ENCODE data around the gene B3GAT1. TPM values are rescaled to one million over a fixed set of nuclear protein-coding genes. Genes with fewer than 3 reads are reported as not detected.
"Not testable (repeated sequence)": the region's sequence is repeated elsewhere in the genome, so short reads cannot be mapped to it uniquely, and the experiment has no call there.

B3GAT1 gene
- total RNA-seq, 2 experiments from 2014 or later = 0.11 to 0.21 TPM

DNA sequence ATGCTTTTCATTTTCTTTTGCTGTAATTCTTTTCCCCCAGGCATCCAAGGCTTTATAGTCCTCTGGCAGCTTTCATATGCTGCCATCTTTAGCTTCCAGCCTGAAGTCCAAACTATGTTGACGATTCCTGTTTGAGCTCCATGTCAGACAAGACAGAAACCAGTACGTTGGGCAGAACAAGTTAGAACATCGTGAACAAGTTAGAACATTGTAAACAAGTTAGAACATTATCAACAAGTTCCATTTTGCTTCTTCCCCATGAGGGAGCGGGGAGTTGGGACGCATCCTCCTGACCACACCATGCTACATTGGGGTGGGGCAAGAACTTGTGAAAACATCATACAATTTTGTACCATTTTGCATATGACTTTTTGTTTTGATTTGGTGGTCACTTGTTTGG, 56.4 kb downstream of the B3GAT1 start:
- CTCF ChIA-PET = interaction anchor here (0.7 to 0.9 kb wide), 2 partner anchors 60 to 1226 kb away, joined by 3 read pairs; no protein-coding TSS in a partner anchor
- DNase-seq (no peak), ATAC-seq (no peak)
- Mint-ChIP-seq H3K9me3 (ENCODE audit: low read depth) (no peaks in the 10 kb centered on the region), H3K4me3 (no peak overlapping the region), H3K27me3 (peaks cover under 1% of the 10 kb centered on the region), H3K36me3 (ENCODE audit: low read depth) (peaks cover 4% of the 10 kb centered on the region), H3K4me1 (peaks cover 5% of the 10 kb centered on the region), H3K27ac (no peak overlapping the region)
- POLR2A ChIA-PET = no interaction called here
- intact Hi-C loops (cut with DNase I, micrococcal nuclease) = no loop called here

DNA sequence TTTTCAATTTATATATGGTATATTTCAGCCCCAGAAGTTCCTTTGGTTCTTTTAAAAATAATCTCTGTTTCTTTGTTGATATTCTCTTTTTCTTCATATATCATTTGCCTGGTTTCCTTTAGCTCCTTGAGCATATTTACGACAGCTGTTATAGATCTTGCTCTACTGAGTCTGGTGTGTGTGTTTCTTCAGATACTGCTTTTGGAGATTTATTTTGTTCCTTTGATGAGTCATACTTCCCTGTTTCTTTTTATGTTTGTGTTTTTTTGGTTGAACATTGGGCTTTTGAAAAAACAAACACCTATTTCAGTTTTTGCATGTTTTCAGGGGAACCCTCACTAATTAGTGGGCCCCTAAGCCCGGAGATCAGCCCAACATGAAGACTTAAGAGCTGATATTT, 56.9 kb downstream of the B3GAT1 start:
- peaks cover 4% of the 10 kb centered on the region for H3K36me3 Mint-ChIP-seq (ENCODE audit: low read depth)
- no peaks in the 10 kb centered on the region for H3K27me3 Mint-ChIP-seq
- ATAC-seq = no peak
- H3K27ac Mint-ChIP-seq = no peak overlapping the region
- H3K4me3 Mint-ChIP-seq = no peak overlapping the region
- no peaks in the 10 kb centered on the region for H3K9me3 Mint-ChIP-seq (ENCODE audit: low read depth)
- intact Hi-C loops (cut with DNase I, micrococcal nuclease) = no loop called here
- POLR2A ChIA-PET = no interaction called here
- CTCF ChIA-PET = interaction anchor here (0.7 to 0.9 kb wide), 2 partner anchors 60 to 1225 kb away, joined by 3 read pairs; no protein-coding TSS in a partner anchor
- peaks cover 8% of the 10 kb centered on the region for H3K4me1 Mint-ChIP-seq
- DNase-seq = no peak

DNA sequence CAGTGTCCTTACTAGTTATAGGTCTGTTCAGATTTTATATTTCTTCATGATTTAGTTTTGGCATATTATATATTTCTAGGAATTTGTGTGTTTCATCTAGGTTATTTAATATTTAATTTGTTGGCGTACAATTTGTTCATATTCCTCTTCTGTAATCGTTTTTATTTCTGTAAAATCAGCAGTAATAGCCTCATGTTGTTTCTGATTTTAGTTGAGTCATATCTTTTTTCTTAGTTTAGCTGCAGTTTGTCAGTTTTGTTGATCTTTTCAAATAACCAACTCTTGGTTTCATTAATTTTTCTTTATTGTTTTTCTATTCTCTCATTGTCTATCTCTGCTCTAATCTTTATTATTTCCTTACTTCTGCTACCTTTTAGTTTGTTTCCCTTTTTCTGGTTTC, 59.9 kb downstream of the B3GAT1 start:
- no peaks in the 10 kb centered on the region for H3K9me3 Mint-ChIP-seq (ENCODE audit: low read depth)
- H3K27me3 Mint-ChIP-seq = no peaks in the 10 kb centered on the region
- no peak for DNase-seq
- ATAC-seq = no peak
- intact Hi-C loops (cut with DNase I, micrococcal nuclease) = no loop called here
- CTCF ChIA-PET = no interaction called here
- H3K36me3 Mint-ChIP-seq (ENCODE audit: low read depth) = peaks cover 4% of the 10 kb centered on the region
- peaks cover 14% of the 10 kb centered on the region for H3K4me1 Mint-ChIP-seq
- H3K27ac Mint-ChIP-seq = no peak overlapping the region
- POLR2A ChIA-PET = no interaction called here
- no peak overlapping the region for H3K4me3 Mint-ChIP-seq

DNA sequence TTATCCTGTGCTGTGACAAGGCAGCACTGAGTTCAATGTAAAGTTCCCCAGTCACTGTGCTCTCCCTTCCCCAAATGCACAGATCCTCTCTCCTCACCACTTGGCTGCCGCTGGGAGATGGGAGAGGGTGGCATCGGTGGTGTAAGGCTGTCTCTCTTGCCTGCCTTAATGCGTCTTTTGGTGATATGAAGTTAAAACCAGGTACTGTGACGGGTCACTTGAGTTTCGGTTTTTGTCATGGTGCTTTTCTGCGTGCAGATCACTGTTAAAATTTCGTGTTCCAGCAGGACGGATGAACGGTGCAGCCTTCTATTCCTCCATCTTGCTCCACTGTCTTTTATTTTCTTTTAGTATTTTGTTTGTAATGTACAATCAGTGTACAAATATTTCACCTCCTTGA, 61.7 kb downstream of the B3GAT1 start:
- intact Hi-C loops (cut with DNase I, micrococcal nuclease) = no loop called here
- ChIA-PET POLR2A (no interaction called here), CTCF (interaction anchor here (1.6 kb wide), 1 partner anchor 9 kb away, joined by 6 read pairs; no protein-coding TSS in a partner anchor)
- Mint-ChIP-seq H3K4me1 (peaks cover 14% of the 10 kb centered on the region), H3K9me3 (ENCODE audit: low read depth) (no peaks in the 10 kb centered on the region), H3K36me3 (ENCODE audit: low read depth) (peaks cover 4% of the 10 kb centered on the region), H3K27ac (no peak overlapping the region), H3K27me3 (no peaks in the 10 kb centered on the region), H3K4me3 (no peak overlapping the region)
- ATAC-seq (no peak), DNase-seq (no peak)

DNA sequence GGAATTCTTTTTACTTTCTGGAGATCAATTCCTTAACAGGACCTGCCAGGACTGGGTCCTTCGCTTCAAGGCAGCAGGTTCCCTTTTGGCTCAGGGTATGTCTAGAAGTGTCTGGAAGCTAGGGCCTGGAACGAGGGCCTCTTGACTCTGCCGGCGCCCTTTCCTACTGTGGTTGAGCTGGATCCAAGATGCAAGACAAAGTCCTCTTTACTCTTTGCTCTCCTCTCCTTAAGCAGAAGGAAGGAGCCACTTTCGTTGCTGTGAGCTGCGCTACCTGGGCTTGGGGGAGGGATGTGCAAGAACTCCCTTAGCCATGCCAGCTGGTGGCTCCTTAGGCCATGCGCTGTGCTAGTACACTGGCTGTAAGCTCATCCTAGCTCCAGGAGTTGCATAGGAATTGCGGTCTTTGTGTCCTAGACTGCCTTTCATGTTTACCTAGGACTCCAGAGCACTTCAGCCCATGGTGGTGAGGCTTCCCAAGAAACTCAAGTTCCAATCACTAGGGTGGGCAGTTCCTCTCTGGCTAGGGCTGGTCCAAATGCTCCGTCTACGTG, 62.2 kb downstream of the B3GAT1 start:
- POLR2A ChIA-PET = no interaction called here
- DNase-seq (no peak), ATAC-seq (no peak)
- H3K27ac Mint-ChIP-seq = no peak overlapping the region
- intact Hi-C loops (cut with DNase I, micrococcal nuclease) = loop anchor here in 1 of 2 experiments (5.0 kb wide), 1 partner anchor 713 kb away; no protein-coding TSS in a partner anchor
- peaks cover 14% of the 10 kb centered on the region for H3K4me1 Mint-ChIP-seq
- H3K36me3 Mint-ChIP-seq (ENCODE audit: low read depth) = peaks cover 4% of the 10 kb centered on the region
- CTCF ChIA-PET = interaction anchor here (0.7 to 1.6 kb wide), 2 partner anchors 10 to 515 kb away, joined by 3 to 6 read pairs; no protein-coding TSS in a partner anchor
- no peak overlapping the region for H3K4me3 Mint-ChIP-seq
- no peaks in the 10 kb centered on the region for H3K27me3 Mint-ChIP-seq
- H3K9me3 Mint-ChIP-seq (ENCODE audit: low read depth) = no peaks in the 10 kb centered on the region

DNA sequence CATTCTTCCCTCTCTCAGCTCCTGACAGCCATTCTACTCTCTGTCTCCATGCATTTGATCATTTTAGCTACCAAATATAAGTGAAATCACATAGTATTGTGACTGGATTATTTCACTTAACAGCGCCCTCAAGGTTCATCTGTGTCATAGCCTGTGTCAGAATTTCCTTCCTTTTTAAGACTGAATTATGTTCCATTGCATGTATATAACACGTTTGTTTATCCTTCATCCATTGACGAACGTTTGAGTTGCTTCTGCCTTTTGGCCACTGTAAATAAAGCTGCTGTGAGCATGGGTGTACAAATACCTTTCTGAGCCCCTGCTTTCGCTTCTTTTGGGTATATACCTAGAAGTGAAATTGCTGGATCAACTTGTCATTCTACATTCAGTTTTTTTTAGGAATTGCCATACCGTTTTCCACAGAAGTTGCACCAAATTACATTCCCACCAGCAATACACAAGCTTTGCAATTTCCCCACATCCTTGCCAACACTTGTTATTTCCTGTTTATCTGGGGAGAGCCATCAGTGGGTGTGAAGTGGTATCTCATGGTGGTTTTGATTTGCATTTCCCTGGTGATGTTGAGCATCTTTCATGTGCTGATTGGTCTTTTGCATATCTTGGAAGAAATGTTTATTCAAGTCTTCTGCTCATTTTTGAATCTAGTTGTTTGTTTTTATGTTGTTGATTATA, 62.8 kb downstream of the B3GAT1 start:
- Mint-ChIP-seq H3K4me3 (no peak overlapping the region), H3K27ac (no peak overlapping the region), H3K9me3 (ENCODE audit: low read depth) (no peaks in the 10 kb centered on the region), H3K27me3 (no peaks in the 10 kb centered on the region), H3K4me1 (peaks cover 14% of the 10 kb centered on the region), H3K36me3 (ENCODE audit: low read depth) (peaks cover 4% of the 10 kb centered on the region)
- ATAC-seq (no peak), DNase-seq (no peak)
- intact Hi-C loops (cut with DNase I, micrococcal nuclease) = loop anchor here in 1 of 2 experiments (5.0 kb wide), 1 partner anchor 712 kb away; no protein-coding TSS in a partner anchor
- ChIA-PET POLR2A (no interaction called here), CTCF (interaction anchor here (0.7 to 1.6 kb wide), 2 partner anchors 10 to 514 kb away, joined by 3 to 6 read pairs; no protein-coding TSS in a partner anchor)

DNA sequence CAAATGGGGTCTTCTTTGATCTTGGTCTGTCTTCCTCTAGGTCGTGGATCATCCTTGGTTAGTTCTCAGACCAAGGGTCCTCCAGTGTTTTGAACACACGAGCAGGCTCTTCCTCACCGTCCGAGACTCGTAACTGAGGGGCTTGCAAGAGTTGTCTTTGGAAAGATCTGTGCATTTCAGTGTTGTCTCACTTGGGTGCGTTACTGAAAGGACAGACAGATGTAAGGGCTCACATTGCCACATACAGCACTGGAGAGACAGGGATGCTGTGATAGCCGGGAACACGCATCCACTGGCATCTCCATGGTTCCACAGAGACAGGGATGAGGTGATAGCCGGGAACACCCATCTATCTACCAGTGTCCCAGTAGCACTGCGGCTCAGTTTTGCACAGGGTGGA, 64.6 kb downstream of the B3GAT1 start:
- DNase-seq (no peak), ATAC-seq (no peak)
- ChIA-PET POLR2A (no interaction called here), CTCF (interaction anchor here (0.6 kb wide), 1 partner anchor 297 kb away, joined by 3 read pairs; no protein-coding TSS in a partner anchor)
- H3K9me3 Mint-ChIP-seq (ENCODE audit: low read depth) = no peaks in the 10 kb centered on the region
- H3K36me3 Mint-ChIP-seq (ENCODE audit: low read depth) = no peaks in the 10 kb centered on the region
- no peak overlapping the region for H3K4me3 Mint-ChIP-seq
- intact Hi-C loops (cut with DNase I, micrococcal nuclease) = loop anchor here in 1 of 2 experiments (5.0 kb wide), 1 partner anchor 710 kb away; no protein-coding TSS in a partner anchor
- no peak overlapping the region for H3K27ac Mint-ChIP-seq
- peaks cover 14% of the 10 kb centered on the region for H3K4me1 Mint-ChIP-seq
- H3K27me3 Mint-ChIP-seq = no peaks in the 10 kb centered on the region

DNA sequence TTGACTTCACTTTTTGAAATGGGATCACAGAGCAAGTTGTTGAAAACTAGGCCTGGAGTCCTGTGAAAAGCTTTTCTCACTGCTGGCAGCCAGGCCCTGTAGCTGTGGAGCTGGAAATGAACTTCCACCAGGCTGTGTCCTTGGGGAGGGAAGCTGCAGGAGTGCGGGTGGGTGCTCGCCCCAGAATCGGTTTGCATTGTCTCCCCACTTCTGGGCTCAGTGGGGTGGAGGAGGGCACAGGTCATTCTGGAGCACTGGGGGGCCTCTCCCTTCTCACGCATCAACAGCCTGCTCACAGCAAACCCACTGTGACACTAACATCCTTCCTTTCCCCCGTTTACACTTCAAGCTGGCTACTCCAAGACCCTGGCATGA, 65.1 kb downstream of the B3GAT1 start:
- peaks cover 14% of the 10 kb centered on the region for H3K4me1 Mint-ChIP-seq
- H3K36me3 Mint-ChIP-seq (ENCODE audit: low read depth) = no peaks in the 10 kb centered on the region
- CTCF ChIA-PET = interaction anchor here (0.6 kb wide), 1 partner anchor 296 kb away, joined by 3 read pairs; no protein-coding TSS in a partner anchor
- no peak overlapping the region for H3K27ac Mint-ChIP-seq
- POLR2A ChIA-PET = no interaction called here
- ATAC-seq (no peak), DNase-seq (no peak)
- intact Hi-C loops (cut with DNase I, micrococcal nuclease) = loop anchor here in 1 of 2 experiments (5.0 kb wide), 1 partner anchor 710 kb away; no protein-coding TSS in a partner anchor
- H3K27me3 Mint-ChIP-seq = no peaks in the 10 kb centered on the region
- H3K4me3 Mint-ChIP-seq = no peak overlapping the region
- no peaks in the 10 kb centered on the region for H3K9me3 Mint-ChIP-seq (ENCODE audit: low read depth)

DNA sequence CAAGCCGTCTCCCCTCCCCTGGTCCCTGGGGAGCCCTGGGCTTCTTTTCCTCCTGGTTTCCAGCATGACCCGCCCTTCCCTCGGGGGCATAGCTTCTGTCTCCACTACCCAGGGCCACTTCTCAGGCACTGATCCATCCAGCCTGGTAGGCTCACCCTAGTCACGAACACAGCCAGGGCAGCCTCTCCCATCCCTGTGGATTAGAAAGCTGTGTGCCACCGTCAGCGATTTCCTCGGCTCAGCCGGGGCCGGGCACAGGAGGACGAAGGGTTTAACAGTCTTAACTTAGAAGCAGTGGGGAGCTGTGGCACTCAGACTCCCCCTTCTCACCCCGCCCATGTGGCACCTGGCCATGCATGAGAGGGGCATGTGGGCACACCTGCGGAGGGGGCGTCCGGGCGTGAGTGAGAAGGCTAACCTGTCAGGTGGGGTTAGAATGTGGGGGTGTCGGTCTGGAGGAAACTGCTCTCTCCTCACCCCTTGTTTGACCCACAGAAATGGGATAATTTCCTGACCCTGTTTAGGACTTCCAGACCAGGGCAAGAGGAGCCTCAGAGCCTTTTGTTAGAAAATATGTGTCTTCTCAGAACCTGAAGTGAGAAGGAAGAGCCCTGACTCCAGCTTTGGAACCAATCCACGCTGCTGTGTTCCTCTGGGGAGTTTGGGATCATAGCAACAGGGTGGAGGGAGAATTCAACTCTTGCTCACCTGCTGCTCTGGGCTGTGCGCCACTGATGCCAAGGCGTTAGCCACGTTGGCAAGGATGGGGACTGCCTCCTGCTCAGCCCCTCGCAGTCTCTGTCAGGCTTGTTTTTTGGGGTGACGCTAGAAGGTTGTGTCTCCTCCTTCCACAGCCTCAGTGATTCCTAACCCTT, 65.7 kb downstream of the B3GAT1 start:
- no peak for DNase-seq
- CTCF ChIA-PET = interaction anchor here (0.6 kb wide), 1 partner anchor 27 kb away, joined by 3 read pairs; no protein-coding TSS in a partner anchor
- no peaks in the 10 kb centered on the region for H3K27me3 Mint-ChIP-seq
- no peak overlapping the region for H3K4me3 Mint-ChIP-seq
- H3K9me3 Mint-ChIP-seq (ENCODE audit: low read depth) = no peaks in the 10 kb centered on the region
- peaks cover 14% of the 10 kb centered on the region for H3K4me1 Mint-ChIP-seq
- no peak for ATAC-seq
- no peaks in the 10 kb centered on the region for H3K36me3 Mint-ChIP-seq (ENCODE audit: low read depth)
- POLR2A ChIA-PET = no interaction called here
- intact Hi-C loops (cut with DNase I, micrococcal nuclease) = loop anchor here in 1 of 2 experiments (5.0 kb wide), 1 partner anchor 709 kb away; no protein-coding TSS in a partner anchor
- H3K27ac Mint-ChIP-seq = no peak overlapping the region

DNA sequence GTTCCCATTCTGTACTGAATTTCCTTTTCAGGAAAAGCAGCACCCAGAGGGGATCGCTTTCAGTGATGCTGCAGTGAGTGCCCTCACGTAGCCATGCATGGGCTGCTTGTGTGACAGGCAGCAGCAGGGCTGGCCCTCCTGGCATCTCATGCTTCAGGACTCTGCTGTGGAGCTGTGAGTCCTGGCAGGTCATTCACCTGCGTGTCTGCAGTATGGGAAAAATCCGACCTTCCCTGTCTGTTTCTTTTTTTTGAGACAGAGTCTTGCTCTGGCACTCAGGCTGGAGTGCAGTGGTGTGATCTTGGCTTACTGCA, 66.8 kb downstream of the B3GAT1 start:
- H3K27me3 Mint-ChIP-seq = no peaks in the 10 kb centered on the region
- H3K9me3 Mint-ChIP-seq (ENCODE audit: low read depth) = no peaks in the 10 kb centered on the region
- no peak overlapping the region for H3K27ac Mint-ChIP-seq
- ATAC-seq (no peak), DNase-seq (no peak)
- intact Hi-C loops (cut with DNase I, micrococcal nuclease) = loop anchor here in 1 of 2 experiments (5.0 kb wide), 1 partner anchor 708 kb away; no protein-coding TSS in a partner anchor
- H3K4me3 Mint-ChIP-seq = no peak overlapping the region
- CTCF ChIA-PET = no interaction called here
- POLR2A ChIA-PET = no interaction called here
- no peaks in the 10 kb centered on the region for H3K36me3 Mint-ChIP-seq (ENCODE audit: low read depth)
- H3K4me1 Mint-ChIP-seq = peaks cover 11% of the 10 kb centered on the region

DNA sequence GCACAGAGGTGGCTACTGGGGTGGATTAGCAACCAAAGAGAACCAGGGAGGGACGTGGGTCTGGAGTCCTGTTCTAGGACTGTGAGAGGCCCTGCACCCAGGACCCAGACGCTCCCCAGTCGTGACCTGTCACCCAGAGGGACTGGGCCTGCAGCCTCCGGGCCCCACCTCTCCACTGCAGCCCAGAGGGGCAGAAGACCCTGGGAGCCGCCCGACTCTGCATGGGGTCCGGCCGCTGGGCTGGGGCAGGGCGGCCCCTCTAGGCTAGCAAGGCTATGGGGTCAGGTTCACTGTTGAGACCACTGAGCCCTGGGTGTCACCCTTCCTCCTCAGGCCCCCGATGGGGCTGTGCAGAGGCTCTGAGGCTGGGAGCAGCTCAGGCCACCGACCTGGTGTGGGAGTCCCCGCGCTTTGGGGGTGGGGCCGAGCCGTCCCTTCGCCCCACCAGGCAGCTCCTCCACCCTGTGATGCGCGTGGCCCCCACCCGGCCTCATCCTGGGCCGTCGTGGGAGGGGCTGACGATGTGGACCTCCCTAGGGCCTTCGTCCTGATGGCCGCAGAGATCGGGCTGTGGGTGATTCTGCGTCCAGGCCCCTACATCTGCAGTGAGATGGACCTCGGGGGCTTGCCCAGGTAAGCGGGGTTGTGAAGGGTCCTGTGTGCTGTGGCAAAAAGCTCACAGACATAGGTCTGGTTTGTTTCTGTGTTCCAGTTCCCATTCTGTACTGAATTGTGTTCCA, 67.4 kb downstream of the B3GAT1 start:
- H3K4me3 Mint-ChIP-seq; ATAC-seq; H3K27ac Mint-ChIP-seq; H3K4me1 Mint-ChIP-seq; H3K36me3 Mint-ChIP-seq (ENCODE audit: low read depth); H3K9me3 Mint-ChIP-seq (ENCODE audit: low read depth); DNase-seq; POLR2A ChIA-PET; H3K27me3 Mint-ChIP-seq: not testable (repeated sequence)
- CTCF ChIA-PET = interaction anchor here (0.6 kb wide), 1 partner anchor 271 kb away, joined by 3 read pairs; no protein-coding TSS in a partner anchor
- intact Hi-C loops (cut with DNase I, micrococcal nuclease) = loop anchor here in 1 of 2 experiments (5.0 kb wide), 1 partner anchor 707 kb away; no protein-coding TSS in a partner anchor
